NCI-H748 (cell line): ENCODE results near the gene CASZ1.

ENCODE experiments used
- DNase-seq: peaks from one replicate; lab custom pipeline; 2025; ENCODE audit not compliant: unreplicated experiment; lab: John Stamatoyannopoulos, UW

The CASZ1 gene

GRCh38 chr1:10823000-10823401 lies 26.6 kb upstream of the CASZ1 start:
- no peak for DNase-seq

- no peak for DNase-seq
These were observed 24.9 kb upstream of the CASZ1 start for GRCh38 chr1:10821388-10821787.

- no peak for DNase-seq
These were observed 24.0 kb upstream of the CASZ1 start for GRCh38 chr1:10820422-10820821.

GRCh38 chr1:10819198-10819901 lies 22.9 kb upstream of the CASZ1 start:
- DNase-seq = no peak

GRCh38 chr1:10818262-10819197 lies 22.1 kb upstream of the CASZ1 start:
- no peak for DNase-seq

GRCh38 chr1:10816743-10817369 lies 20.4 kb upstream of the CASZ1 start:
- no peak for DNase-seq

- no peak for DNase-seq
These were observed 19.8 kb upstream of the CASZ1 start for GRCh38 chr1:10816233-10816632.

- DNase-seq = no peak
These were observed 19.4 kb upstream of the CASZ1 start for GRCh38 chr1:10815858-10816195.

GRCh38 chr1:10814976-10815857 lies 18.8 kb upstream of the CASZ1 start:
- DNase-seq = no peak

GRCh38 chr1:10814312-10814711 lies 17.9 kb upstream of the CASZ1 start:
- no peak for DNase-seq

- peak; percentile 12 for DNase-seq
These were observed 17.4 kb upstream of the CASZ1 start for GRCh38 chr1:10813799-10814198.

GRCh38 chr1:10812387-10812915 lies 16.0 kb upstream of the CASZ1 start:
- no peak for DNase-seq

GRCh38 chr1:10808441-10808840 lies 12.0 kb upstream of the CASZ1 start:
- DNase-seq = no peak

- DNase-seq = no peak
These were observed 10.5 kb upstream of the CASZ1 start for GRCh38 chr1:10806966-10807365.

- peak; percentile 4 for DNase-seq
These were observed 7.8 kb upstream of the CASZ1 start for GRCh38 chr1:10803971-10804820.

GRCh38 chr1:10802944-10803715 lies 6.7 kb upstream of the CASZ1 start:
- DNase-seq = no peak

GRCh38 chr1:10800778-10801177 lies 4.3 kb upstream of the CASZ1 start:
- DNase-seq = no peak

GRCh38 chr1:10799726-10800125 lies 3.3 kb upstream of the CASZ1 start:
- no peak for DNase-seq
